Neural progenitor cell (in vitro differentiated cells): ENCODE data around the gene ZNF99.
"Not testable (repeated sequence)": the region's sequence is repeated elsewhere in the genome, so short reads cannot be mapped to it uniquely, and the experiment has no call there.

Experiments used
- EZH2phosphoT487 ChIP-seq: fragments of 200-600 bp; sonication (generic); IDR thresholded peaks from 2 replicates; pipeline ENCODE4 v1.6.1; 2017; ENCODE audit warnings: antibody characterized with exemption
- TF ChIP-seq, protein P1 (sequence below): fragments of 200-600 bp; sonication (generic); IDR thresholded peaks from 2 replicates; pipeline ENCODE4 v1.5.1; 2017; ENCODE audit warnings: antibody characterized with exemption, mild to moderate bottlenecking

DNA sequence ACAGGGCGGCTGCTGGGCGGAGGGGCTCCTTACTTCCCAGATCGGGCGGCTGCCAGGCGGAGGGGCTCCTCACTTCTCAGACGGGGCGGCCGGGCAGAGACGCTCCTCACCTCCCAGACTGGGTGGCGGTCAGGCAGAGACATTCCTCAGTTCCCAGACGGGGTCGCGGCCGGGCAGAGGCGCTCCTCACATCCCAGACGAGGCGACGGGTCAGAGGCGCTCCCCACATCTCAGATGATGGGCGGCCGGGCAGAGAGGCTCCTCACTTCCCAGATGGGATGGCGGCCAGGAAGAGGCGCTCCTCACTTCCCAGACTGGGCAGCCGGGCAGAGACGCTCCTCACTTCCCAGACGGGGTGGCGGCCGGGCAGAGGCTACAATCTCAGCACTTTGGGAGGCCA, 80.9 kb downstream of the ZNF99 start:
- TF ChIP-seq, protein P1, sequence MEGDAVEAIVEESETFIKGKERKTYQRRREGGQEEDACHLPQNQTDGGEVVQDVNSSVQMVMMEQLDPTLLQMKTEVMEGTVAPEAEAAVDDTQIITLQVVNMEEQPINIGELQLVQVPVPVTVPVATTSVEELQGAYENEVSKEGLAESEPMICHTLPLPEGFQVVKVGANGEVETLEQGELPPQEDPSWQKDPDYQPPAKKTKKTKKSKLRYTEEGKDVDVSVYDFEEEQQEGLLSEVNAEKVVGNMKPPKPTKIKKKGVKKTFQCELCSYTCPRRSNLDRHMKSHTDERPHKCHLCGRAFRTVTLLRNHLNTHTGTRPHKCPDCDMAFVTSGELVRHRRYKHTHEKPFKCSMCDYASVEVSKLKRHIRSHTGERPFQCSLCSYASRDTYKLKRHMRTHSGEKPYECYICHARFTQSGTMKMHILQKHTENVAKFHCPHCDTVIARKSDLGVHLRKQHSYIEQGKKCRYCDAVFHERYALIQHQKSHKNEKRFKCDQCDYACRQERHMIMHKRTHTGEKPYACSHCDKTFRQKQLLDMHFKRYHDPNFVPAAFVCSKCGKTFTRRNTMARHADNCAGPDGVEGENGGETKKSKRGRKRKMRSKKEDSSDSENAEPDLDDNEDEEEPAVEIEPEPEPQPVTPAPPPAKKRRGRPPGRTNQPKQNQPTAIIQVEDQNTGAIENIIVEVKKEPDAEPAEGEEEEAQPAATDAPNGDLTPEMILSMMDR: not testable (repeated sequence)
- not testable (repeated sequence) for TF ChIP-seq EZH2phosphoT487
